GM10266 (cell line): ENCODE results near the gene STMND1.
A peak's percentile ranks its signal among the peaks of the same experiment; 100 is the strongest.

Source experiments
- DNase-seq: peaks from one replicate; pipeline ENCODE4 v3.0.0; 2012; ENCODE audit errors: extremely low spot score
- CTCF ChIP-seq: IDR thresholded peaks from 2 replicates; pipeline ENCODE4 v1.5.1; 2012; ENCODE audit warnings: mild to moderate bottlenecking, low read depth; ENCODE audit not compliant: control insufficient read depth, insufficient read depth; ENCODE audit errors: missing control alignments

Gene STMND1

DNA sequence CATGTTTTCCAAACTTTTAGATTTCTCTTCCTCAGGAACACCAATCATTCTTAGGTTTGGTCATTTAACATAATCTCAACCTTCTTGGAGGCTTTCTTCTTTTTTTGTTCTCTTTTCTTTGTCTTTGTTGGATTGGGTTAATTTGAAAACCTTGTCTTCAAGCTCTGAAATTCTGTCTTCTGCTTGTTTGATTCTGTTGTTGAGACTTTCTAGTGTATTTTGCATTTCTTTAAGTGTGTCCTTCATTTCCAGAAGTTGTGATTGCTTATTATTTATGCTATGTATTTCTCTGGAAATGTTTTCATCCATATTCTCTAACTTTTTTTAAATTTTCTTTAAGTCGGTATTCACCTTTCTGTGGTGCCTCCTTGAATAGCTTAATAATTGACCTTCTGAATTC is 42.2 kb downstream of the STMND1 start:
- DNase-seq, result no peak
- TF ChIP-seq CTCF, result no peak

GRCh38 chr6:17149571-17149970 is 47.7 kb downstream of the STMND1 start:
- TF ChIP-seq CTCF, result no peak
- DNase-seq, result no peak

DNA sequence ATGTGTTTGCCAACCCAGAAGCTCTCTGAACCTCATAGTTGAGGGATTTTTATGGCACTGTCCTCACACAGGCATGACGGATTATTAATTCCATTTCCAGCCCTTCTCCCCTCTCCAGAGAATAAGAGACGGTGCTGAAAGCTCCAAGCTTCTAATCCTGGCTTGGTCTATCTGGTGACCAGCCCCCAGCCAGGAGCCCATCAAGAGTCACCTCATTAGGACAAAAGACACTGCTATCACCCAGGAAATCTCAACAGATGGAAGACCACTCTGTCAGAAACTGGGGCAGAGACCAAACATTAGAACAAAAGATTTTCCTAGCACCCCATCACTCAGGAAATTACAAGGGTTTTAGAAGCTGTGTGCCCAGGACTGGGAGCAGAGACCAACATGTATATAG is 48.2 kb downstream of the STMND1 start:
- no peak for DNase-seq
- no peak for TF ChIP-seq CTCF

DNA sequence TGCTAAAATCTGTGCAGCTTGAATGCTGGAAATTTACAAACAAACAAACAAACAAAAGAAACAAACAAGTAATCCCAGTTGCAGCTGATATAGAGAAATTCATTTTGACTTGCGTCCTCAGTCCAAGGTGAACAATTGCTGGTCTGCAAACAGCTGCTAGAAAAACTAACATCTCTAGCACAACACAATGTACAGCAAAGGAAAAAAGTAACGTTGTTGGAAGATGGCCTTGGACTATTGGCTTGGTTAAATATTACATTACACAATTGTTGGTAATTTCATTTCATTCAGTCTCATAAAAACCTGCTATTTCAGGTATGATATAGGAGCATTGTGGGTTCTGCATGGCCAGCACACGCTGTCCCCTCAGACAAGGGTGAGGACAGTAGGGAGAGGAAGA is 50.0 kb downstream of the STMND1 start:
- DNase-seq, result no peak
- TF ChIP-seq CTCF, result no peak

DNA sequence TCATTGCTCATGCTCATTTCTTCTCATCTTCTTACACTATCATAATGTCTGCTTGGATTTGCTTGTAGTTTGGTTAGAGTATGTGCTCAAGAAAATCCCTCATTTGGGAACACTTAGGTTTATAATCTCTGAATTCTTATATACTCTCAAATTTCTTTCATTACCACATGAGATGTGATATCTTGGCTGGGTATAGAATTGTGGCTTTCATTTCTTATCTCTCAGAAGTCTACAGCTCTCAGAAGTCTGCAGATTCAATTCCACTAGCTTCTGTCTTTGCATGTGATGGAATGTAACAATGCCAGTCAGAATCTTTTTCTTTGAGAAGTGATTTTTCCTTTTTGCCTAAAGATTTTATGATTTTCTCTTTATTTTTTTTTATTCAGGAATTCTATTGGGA is 50.9 kb downstream of the STMND1 start:
- no peak for DNase-seq
- TF ChIP-seq CTCF, result no peak

DNA sequence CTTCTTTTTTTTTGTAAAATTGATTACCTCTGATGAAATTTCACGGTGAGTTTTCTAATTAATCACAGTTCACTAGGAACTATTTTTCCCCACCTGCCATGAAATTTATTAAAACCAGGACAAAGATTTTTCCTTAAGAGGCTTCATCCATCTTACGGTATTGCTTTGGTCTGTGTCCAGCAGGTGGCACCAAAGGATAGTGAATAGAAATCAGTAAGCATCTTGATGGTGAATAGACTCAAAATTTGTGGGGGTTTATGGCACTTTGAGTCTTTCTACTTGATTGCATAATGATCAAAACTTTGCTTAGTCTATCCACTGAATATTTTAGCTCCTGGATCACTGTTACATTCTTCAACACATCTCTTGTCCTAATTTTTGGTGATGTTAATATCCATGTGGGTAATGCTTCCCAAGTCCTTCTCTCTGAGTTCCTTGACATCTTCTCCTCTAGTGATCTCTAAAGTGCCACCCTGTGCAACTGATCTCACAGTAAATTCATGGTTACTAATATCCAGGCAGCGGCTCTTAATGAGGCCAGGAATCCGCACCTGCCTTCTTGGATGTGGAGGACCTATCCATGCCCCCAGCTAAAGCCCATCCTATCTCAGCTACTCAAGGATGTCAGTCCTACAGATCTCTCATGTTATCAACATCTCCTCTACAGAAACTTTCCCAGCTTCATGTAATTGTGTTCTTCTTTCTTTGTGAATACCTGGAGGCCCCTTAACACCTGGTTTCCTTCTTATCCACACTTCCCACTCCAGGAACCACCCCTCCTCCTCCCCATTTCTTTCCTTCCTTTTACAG is 54.5 kb downstream of the STMND1 start:
- peak; percentile 81 for TF ChIP-seq CTCF
- peak; percentile 50 for DNase-seq

GRCh38 chr6:17156966-17157365 is 55.1 kb downstream of the STMND1 start:
- no peak for TF ChIP-seq CTCF

More at GRCh38 chr6:17156966-17157365, 55.1 kb downstream of the STMND1 start:
- no peak for DNase-seq
